CD4-positive, alpha-beta T cell treated with Interleukin-21 for 1 hour (primary cell): ENCODE measurements around the gene GRM2.

Source experiments
- DNase-seq: peaks from one replicate; pipeline ENCODE4 v3.0.0-alpha.2; 2020

Gene GRM2

GRCh38 chr3:51680663-51681230 is 26.1 kb upstream of the GRM2 start:
- no peak for DNase-seq

- peak; percentile 67 for DNase-seq
Observed at GRCh38 chr3:51681453-51681852, 25.4 kb upstream of the GRM2 start.

GRCh38 chr3:51682079-51682478 is 24.8 kb upstream of the GRM2 start:
- DNase-seq = peak; percentile 90

GRCh38 chr3:51682526-51682925 is 24.3 kb upstream of the GRM2 start:
- no peak for DNase-seq

GRCh38 chr3:51683566-51683965 is 23.3 kb upstream of the GRM2 start:
- no peak for DNase-seq

- DNase-seq = peak; percentile 47
Observed at GRCh38 chr3:51684971-51685751, 21.7 kb upstream of the GRM2 start.

GRCh38 chr3:51686056-51686455 is 20.8 kb upstream of the GRM2 start:
- DNase-seq = no peak

- DNase-seq = peak; percentile 90
Observed at GRCh38 chr3:51686512-51687215, 20.2 kb upstream of the GRM2 start.

GRCh38 chr3:51687431-51688205 is 19.2 kb upstream of the GRM2 start:
- DNase-seq = no peak

- no peak for DNase-seq
Observed at GRCh38 chr3:51688206-51688600, 18.7 kb upstream of the GRM2 start.

GRCh38 chr3:51691021-51691420 is 15.8 kb upstream of the GRM2 start:
- no peak for DNase-seq

- no peak for DNase-seq
Observed at GRCh38 chr3:51691949-51692348, 14.9 kb upstream of the GRM2 start.

GRCh38 chr3:51692980-51693395 is 13.9 kb upstream of the GRM2 start:
- peak; percentile 16 for DNase-seq

GRCh38 chr3:51696954-51697353 is 9.9 kb upstream of the GRM2 start:
- DNase-seq = no peak

- no peak for DNase-seq
Observed at GRCh38 chr3:51698209-51698608, 8.7 kb upstream of the GRM2 start.

- no peak for DNase-seq
Observed at GRCh38 chr3:51700403-51700802, 6.5 kb upstream of the GRM2 start.

- DNase-seq = no peak
Observed at GRCh38 chr3:51702156-51702555, 4.7 kb upstream of the GRM2 start.

GRCh38 chr3:51703068-51703760 is 3.7 kb upstream of the GRM2 start:
- DNase-seq = no peak

- DNase-seq = no peak
Observed at GRCh38 chr3:51703761-51704510, 2.9 kb upstream of the GRM2 start.

- no peak for DNase-seq
Observed at GRCh38 chr3:51704511-51704950, 2.3 kb upstream of the GRM2 start.

GRCh38 chr3:51705276-51706020 is 1.4 kb upstream of the GRM2 start:
- no peak for DNase-seq
